HG02840 (cell line): ENCODE results near the gene XYLB.
"Not testable (repeated sequence)": the region's sequence is repeated elsewhere in the genome, so short reads cannot be mapped to it uniquely, and the experiment has no call there.

Source experiments
- ATAC-seq: cut with Tn5 transposase; IDR thresholded peaks from one replicate; pipeline ENCODE4 v1.9.1; 2021; ENCODE audit warnings: mild to moderate bottlenecking, moderate library complexity, moderate number of reproducible peaks; ENCODE audit not compliant: unreplicated experiment, low FRiP score

Gene XYLB

GRCh38 chr3:38386992-38387750 lies 40.6 kb downstream of the XYLB start:
- ATAC-seq: no peak

GRCh38 chr3:38387862-38388261 lies 41.3 kb downstream of the XYLB start:
- no peak for ATAC-seq

- no peak for ATAC-seq
Observed at GRCh38 chr3:38392604-38393163, 46.1 kb downstream of the XYLB start.

GRCh38 chr3:38396239-38396638 lies 49.7 kb downstream of the XYLB start:
- ATAC-seq: no peak

- ATAC-seq: no peak
Observed at GRCh38 chr3:38396861-38397260, 50.3 kb downstream of the XYLB start.

- no peak for ATAC-seq
Observed at GRCh38 chr3:38397320-38397719, 50.7 kb downstream of the XYLB start.

- ATAC-seq: no peak
Observed at GRCh38 chr3:38401246-38401962, 54.8 kb downstream of the XYLB start.

GRCh38 chr3:38404286-38404685 lies 57.7 kb downstream of the XYLB start:
- no peak for ATAC-seq

GRCh38 chr3:38411591-38411990 lies 65.0 kb downstream of the XYLB start:
- ATAC-seq: no peak

- ATAC-seq: not testable (repeated sequence)
Observed at GRCh38 chr3:38420758-38421157, 74.2 kb downstream of the XYLB start.

- ATAC-seq: no peak
Observed at GRCh38 chr3:38421679-38422336, 75.2 kb downstream of the XYLB start.

GRCh38 chr3:38426798-38427426 lies 80.3 kb downstream of the XYLB start:
- ATAC-seq: not testable (repeated sequence)

GRCh38 chr3:38432871-38433658 lies 86.5 kb downstream of the XYLB start:
- not testable (repeated sequence) for ATAC-seq

- not testable (repeated sequence) for ATAC-seq
Observed at GRCh38 chr3:38433661-38434060, 87.1 kb downstream of the XYLB start.

- not testable (repeated sequence) for ATAC-seq
Observed at GRCh38 chr3:38438436-38439069, 92.0 kb downstream of the XYLB start.

GRCh38 chr3:38443205-38443604 lies 96.6 kb downstream of the XYLB start:
- ATAC-seq: not testable (repeated sequence)

- no peak for ATAC-seq
Observed at GRCh38 chr3:38446085-38446686, 99.6 kb downstream of the XYLB start.

GRCh38 chr3:38446812-38447211 lies 100.2 kb downstream of the XYLB start:
- no peak for ATAC-seq

GRCh38 chr3:38450853-38451252 lies 104.3 kb downstream of the XYLB start:
- no peak for ATAC-seq
